Tibial artery (tissue), 4 donors: ENCODE data around the gene ANOS1.

Source experiments
- DNase-seq, 2 donors: peaks; one replicate each; pipeline ENCODE4 v3.0.0-alpha.2; 2019
- H3K27ac ChIP-seq, 2 donors: fragments of 200-600 bp; sonication (generic) in 1 of 2; 1 replicate in 1 of 2; 2 replicates in 1 of 2; pipeline ENCODE4 v1.5.1; 2018 to 2019; ENCODE audit warnings: mild to moderate bottlenecking in 1 of 2
- H3K27me3 ChIP-seq, 2 donors: fragments of 200-600 bp; sonication (generic) in 1 of 2; one replicate each; pipeline versions ENCODE4 v1.5.1 to v1.6.0; 2016 to 2019
- H3K36me3 ChIP-seq, 3 donors: fragments of 200-600 bp; sonication (generic) in 2 of 3; one replicate each; pipeline ENCODE4 v1.5.1; 2016 to 2019; ENCODE audit warnings: mild to moderate bottlenecking in 2 of 3
- H3K4me1 ChIP-seq, 4 donors: fragments of 200-600 bp; sonication (generic) in 2 of 4; 1 replicate in 3 of 4; 2 replicates in 1 of 4; pipeline ENCODE4 v1.5.1; 2016 to 2019
- H3K4me3 ChIP-seq, 2 donors: fragments of 200-600 bp; sonication (generic) in 1 of 2; 1 replicate in 1 of 2; 2 replicates in 1 of 2; pipeline ENCODE4 v1.5.1; 2018 to 2019; ENCODE audit warnings: mild to moderate bottlenecking in 2 of 2
- H3K9me3 ChIP-seq, 3 donors: fragments of 200-600 bp; sonication (generic) in 1 of 3; one replicate each; pipeline ENCODE4 v1.5.1; 2016 to 2019
- CTCF ChIP-seq, 2 experiments: fragments of 200-600 bp in 1 of 2; fragments of 450-650 bp in 1 of 2; IDR thresholded peaks; one replicate each; pipeline ENCODE4 v1.5.1; 2017 to 2019; ENCODE audit warnings: antibody characterized with exemption in 2 of 2, mild to moderate bottlenecking in 1 of 2, moderate library complexity in 1 of 2
- intact Hi-C: fragments of 100-400 bp; cut with DNase I; formaldehyde crosslinking; loops from one replicate; pipeline ENCODE4 v1.15.0; 2023; ENCODE audit warnings: low total_unique reads

The ANOS1 gene

GRCh38 chrX:8726031-8726652, 5.8 kb downstream of the ANOS1 start:
- no peak for DNase-seq
- no peak for TF ChIP-seq CTCF (IDR thresholded peaks at IDR 0.05)
- H3K9me3 ChIP-seq: no peaks in the 10 kb centered on the region
- intact Hi-C loops: no loop called here
- H3K4me1 ChIP-seq: peaks cover 0 to 5% (median 2%) of the 10 kb centered on the region in 4 donors
- no peaks in the 10 kb centered on the region for H3K36me3 ChIP-seq
- H3K4me3 ChIP-seq: no peak overlapping the region
- peaks cover 0 to 3% of the 10 kb centered on the region in 2 donors for H3K27me3 ChIP-seq
- no peak overlapping the region for H3K27ac ChIP-seq

- intact Hi-C loops: no loop called here
- Histone ChIP-seq H3K36me3 (no peaks in the 10 kb centered on the region), H3K4me1 (no peaks in the 10 kb centered on the region), H3K27ac (no peak overlapping the region), H3K4me3 (no peak overlapping the region), H3K27me3 (no peaks in the 10 kb centered on the region), H3K9me3 (no peaks in the 10 kb centered on the region)
- TF ChIP-seq CTCF (IDR thresholded peaks at IDR 0.05): no peak
- DNase-seq: no peak
Observed at GRCh38 chrX:8724300-8724699, 7.6 kb downstream of the ANOS1 start.

GRCh38 chrX:8721536-8721935, 10.4 kb downstream of the ANOS1 start:
- DNase-seq: no peak
- no peak for TF ChIP-seq CTCF (IDR thresholded peaks at IDR 0.05)
- H3K4me1 ChIP-seq: no peaks in the 10 kb centered on the region
- no peaks in the 10 kb centered on the region for H3K9me3 ChIP-seq
- intact Hi-C loops: no loop called here
- no peaks in the 10 kb centered on the region for H3K27me3 ChIP-seq
- no peak overlapping the region for H3K27ac ChIP-seq
- H3K36me3 ChIP-seq: no peaks in the 10 kb centered on the region
- H3K4me3 ChIP-seq: no peak overlapping the region

- H3K36me3 ChIP-seq: no peaks in the 10 kb centered on the region
- H3K4me3 ChIP-seq: no peak overlapping the region
- no peaks in the 10 kb centered on the region for H3K9me3 ChIP-seq
- no peak overlapping the region for H3K27ac ChIP-seq
- TF ChIP-seq CTCF (IDR thresholded peaks at IDR 0.05): no peak
- no peaks in the 10 kb centered on the region for H3K4me1 ChIP-seq
- no peaks in the 10 kb centered on the region for H3K27me3 ChIP-seq
- intact Hi-C loops: no loop called here
- DNase-seq: no peak
Observed at GRCh38 chrX:8720136-8720535, 11.8 kb downstream of the ANOS1 start.

GRCh38 chrX:8717354-8717753, 14.6 kb downstream of the ANOS1 start:
- TF ChIP-seq CTCF (IDR thresholded peaks at IDR 0.05): no peak
- H3K9me3 ChIP-seq: no peaks in the 10 kb centered on the region
- no peak overlapping the region for H3K4me3 ChIP-seq
- no peak overlapping the region for H3K27ac ChIP-seq
- DNase-seq: no peak
- no peaks in the 10 kb centered on the region for H3K36me3 ChIP-seq
- no peaks in the 10 kb centered on the region for H3K4me1 ChIP-seq
- H3K27me3 ChIP-seq: no peaks in the 10 kb centered on the region
- intact Hi-C loops: loop anchor here (10.0 kb wide), 1 partner anchor 713 kb away; no protein-coding TSS in a partner anchor

GRCh38 chrX:8714164-8714563, 17.8 kb downstream of the ANOS1 start:
- no peak overlapping the region for H3K27ac ChIP-seq
- no peak overlapping the region for H3K4me3 ChIP-seq
- no peak for TF ChIP-seq CTCF (IDR thresholded peaks at IDR 0.05)
- no peaks in the 10 kb centered on the region for H3K4me1 ChIP-seq
- no peak for DNase-seq
- no peaks in the 10 kb centered on the region for H3K9me3 ChIP-seq
- no peaks in the 10 kb centered on the region for H3K36me3 ChIP-seq
- H3K27me3 ChIP-seq: no peaks in the 10 kb centered on the region
- intact Hi-C loops: loop anchor here (10.0 kb wide), 1 partner anchor 709 kb away; no protein-coding TSS in a partner anchor
